Measurements from ENCODE around the gene UCP2.

UCP2 gene

DNA sequence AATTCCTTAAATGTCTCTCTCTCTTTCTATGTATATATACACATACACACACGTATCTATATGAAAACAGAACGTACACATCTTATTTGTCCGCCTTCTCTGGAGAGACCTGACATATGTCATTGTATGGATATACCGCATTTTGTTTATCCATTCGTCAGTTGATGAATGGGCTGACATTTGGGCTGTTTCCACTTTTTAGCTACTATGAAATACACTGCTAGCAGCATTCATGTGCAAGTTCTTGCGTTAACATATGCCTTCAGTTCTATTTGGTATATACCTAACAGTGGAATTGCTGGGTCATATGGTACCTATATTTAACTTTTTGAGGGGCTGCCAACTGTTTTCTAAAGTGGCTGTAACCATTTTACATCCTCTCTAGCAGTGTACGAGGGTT, 49.9 kb downstream of the UCP2 start:
- H3K4me3 ChIP-seq (ENCODE audit: low read length): no peak overlapping the region
- TF ChIP-seq CTCF (conservative IDR thresholded peaks at IDR 0.05; ENCODE audit: low read length): no peak
- no peak for DNase-seq (ENCODE audit: low read depth)

- no peak overlapping the region for H3K4me3 ChIP-seq (ENCODE audit: low read length)
- no peak for DNase-seq (ENCODE audit: low read depth)
- no peak for TF ChIP-seq CTCF (conservative IDR thresholded peaks at IDR 0.05; ENCODE audit: low read length)
Observed at GRCh38 chr11:73931951-73932350, 50.7 kb downstream of the UCP2 start.

DNA sequence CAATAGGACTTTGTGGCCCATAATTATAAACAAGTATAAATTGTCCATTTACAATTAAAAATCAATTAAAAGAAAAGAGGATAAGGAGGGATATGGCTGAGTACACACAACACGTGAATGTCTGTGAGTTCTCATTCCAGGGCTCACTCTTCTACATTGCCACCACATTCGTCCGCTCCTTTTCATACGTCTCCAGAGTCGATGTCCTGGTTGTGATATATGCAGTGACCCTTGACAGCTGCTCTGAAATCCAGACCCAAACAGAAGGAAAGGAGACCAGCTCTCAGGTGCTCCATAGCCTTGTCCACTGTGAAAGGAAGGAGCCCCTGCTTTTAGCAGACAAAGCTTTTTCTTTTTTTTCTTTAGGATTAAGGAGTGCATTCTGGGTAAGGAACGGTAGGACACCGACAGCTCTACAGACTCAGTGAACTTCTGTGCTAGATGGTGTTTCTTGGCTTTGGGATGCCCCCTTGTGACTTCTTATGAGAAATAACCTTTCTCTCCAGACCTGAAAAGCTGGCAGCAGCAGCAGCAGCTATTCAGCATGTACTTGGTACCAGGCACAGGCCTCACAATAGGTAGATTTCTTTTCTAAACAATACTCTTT, 51.5 kb downstream of the UCP2 start:
- peak; percentile 77 for DNase-seq (ENCODE audit: low read depth)
- no peak overlapping the region for H3K4me3 ChIP-seq (ENCODE audit: low read length)
- TF ChIP-seq CTCF (conservative IDR thresholded peaks at IDR 0.05; ENCODE audit: low read length): peak; percentile 62

- DNase-seq (ENCODE audit: low read depth): no peak
- TF ChIP-seq CTCF (conservative IDR thresholded peaks at IDR 0.05; ENCODE audit: low read length): no peak
- H3K4me3 ChIP-seq (ENCODE audit: low read length): no peak overlapping the region
Observed at GRCh38 chr11:73929388-73929787, 53.3 kb downstream of the UCP2 start.

Measured in AG10803 (cell line).